Suprapubic skin (tissue), 3 donors: Measurements from ENCODE around the gene CEP350.

Source experiments
- EP300 ChIP-seq: sonication (generic); formaldehyde crosslinking; IDR thresholded peaks from one replicate; pipeline ENCODE4 v1.6.1; 2017; ENCODE audit warnings: antibody characterized with exemption
- POLR2A ChIP-seq, 2 donors: fragments of 450-650 bp; IDR thresholded peaks; one replicate each; pipeline ENCODE4 v1.6.1; 2017; ENCODE audit warnings: antibody characterized with exemption in 2 of 2, mild to moderate bottlenecking in 2 of 2, moderate library complexity in 2 of 2
- TF ChIP-seq, protein P1 (sequence below), 2 donors: fragments of 200-600 bp in 1 of 2; fragments of 450-650 bp in 1 of 2; sonication (generic) in 1 of 2; IDR thresholded peaks; one replicate each; pipeline ENCODE4 v1.5.1; 2016 to 2019; ENCODE audit warnings: antibody characterized with exemption in 2 of 2, mild to moderate bottlenecking in 1 of 2, moderate library complexity in 1 of 2

DNA sequence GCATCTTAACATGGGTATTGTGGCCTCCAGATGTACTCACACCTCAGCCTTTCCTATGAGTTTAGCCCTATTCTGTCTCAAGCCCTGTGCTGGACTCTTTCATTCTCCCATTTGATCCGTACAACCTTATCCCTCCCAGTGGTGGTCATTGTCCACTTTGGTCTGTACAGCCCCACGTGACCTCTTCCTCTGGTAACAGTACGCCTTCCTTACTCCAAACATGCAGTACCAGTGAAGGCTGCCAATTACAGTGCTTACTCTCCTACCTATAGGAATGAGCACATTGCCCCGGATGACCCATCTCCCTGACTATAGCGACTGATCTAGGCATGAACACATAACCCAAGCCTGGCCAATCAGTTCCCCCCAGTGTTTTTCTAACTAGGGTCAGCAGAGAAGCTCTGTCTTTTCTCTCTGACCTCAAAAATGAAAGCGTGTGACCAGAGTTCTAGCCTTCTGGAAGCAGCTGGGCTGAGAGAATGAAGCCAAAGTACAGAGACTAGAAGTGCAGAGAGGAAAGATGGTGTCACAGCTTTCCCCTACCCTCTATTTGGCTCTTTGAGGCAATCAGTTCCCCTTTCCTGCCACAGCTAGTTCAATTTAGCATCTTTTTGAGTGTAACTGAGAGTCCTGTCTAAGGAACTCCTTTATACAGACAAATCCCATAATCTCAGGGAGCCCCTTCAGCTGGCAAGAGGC is 190.2 kb downstream of the CEP350 start:
- no peak for TF ChIP-seq POLR2A (IDR thresholded peaks at IDR 0.05)
- TF ChIP-seq, protein P1, sequence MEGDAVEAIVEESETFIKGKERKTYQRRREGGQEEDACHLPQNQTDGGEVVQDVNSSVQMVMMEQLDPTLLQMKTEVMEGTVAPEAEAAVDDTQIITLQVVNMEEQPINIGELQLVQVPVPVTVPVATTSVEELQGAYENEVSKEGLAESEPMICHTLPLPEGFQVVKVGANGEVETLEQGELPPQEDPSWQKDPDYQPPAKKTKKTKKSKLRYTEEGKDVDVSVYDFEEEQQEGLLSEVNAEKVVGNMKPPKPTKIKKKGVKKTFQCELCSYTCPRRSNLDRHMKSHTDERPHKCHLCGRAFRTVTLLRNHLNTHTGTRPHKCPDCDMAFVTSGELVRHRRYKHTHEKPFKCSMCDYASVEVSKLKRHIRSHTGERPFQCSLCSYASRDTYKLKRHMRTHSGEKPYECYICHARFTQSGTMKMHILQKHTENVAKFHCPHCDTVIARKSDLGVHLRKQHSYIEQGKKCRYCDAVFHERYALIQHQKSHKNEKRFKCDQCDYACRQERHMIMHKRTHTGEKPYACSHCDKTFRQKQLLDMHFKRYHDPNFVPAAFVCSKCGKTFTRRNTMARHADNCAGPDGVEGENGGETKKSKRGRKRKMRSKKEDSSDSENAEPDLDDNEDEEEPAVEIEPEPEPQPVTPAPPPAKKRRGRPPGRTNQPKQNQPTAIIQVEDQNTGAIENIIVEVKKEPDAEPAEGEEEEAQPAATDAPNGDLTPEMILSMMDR (IDR thresholded peaks at IDR 0.05): no peak
- no peak for TF ChIP-seq EP300
